22Rv1 (cell line): ENCODE results near the gene FTMT.

Experiments used
- ZFX ChIP-seq: fragments of 450-650 bp; IDR thresholded peaks from 2 replicates; pipeline ENCODE4 v1.6.1; 2017; ENCODE audit warnings: antibody characterized with exemption, borderline replicate concordance
- TF ChIP-seq, protein P1 (sequence below): fragments of 450-650 bp; IDR thresholded peaks from 2 replicates; pipeline ENCODE4 v1.5.1; 2017; ENCODE audit warnings: mild to moderate bottlenecking

DNA sequence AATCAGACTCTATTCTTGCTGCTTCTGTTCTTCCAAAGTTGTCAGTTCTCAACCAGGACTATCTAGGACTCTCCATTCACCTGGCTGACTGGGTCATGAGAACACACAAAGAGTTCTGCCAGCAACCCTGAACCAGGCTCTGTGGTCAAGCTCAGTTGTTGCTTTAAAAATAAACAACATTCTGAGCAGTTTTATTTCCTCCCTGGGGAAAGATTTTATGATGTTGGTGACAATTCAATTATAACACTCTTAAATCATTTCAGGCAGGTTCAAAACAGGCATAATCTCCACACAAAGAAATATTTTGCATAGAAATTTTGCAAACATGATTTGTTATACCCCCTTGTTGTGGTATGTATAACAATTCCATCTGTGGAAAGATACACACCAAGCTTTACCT, 36.0 kb downstream of the FTMT start:
- TF ChIP-seq, protein P1, sequence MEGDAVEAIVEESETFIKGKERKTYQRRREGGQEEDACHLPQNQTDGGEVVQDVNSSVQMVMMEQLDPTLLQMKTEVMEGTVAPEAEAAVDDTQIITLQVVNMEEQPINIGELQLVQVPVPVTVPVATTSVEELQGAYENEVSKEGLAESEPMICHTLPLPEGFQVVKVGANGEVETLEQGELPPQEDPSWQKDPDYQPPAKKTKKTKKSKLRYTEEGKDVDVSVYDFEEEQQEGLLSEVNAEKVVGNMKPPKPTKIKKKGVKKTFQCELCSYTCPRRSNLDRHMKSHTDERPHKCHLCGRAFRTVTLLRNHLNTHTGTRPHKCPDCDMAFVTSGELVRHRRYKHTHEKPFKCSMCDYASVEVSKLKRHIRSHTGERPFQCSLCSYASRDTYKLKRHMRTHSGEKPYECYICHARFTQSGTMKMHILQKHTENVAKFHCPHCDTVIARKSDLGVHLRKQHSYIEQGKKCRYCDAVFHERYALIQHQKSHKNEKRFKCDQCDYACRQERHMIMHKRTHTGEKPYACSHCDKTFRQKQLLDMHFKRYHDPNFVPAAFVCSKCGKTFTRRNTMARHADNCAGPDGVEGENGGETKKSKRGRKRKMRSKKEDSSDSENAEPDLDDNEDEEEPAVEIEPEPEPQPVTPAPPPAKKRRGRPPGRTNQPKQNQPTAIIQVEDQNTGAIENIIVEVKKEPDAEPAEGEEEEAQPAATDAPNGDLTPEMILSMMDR = no peak
- no peak for TF ChIP-seq ZFX
